T follicular helper cell (primary cell): ENCODE results near the gene BCAS1.

Source experiments
- DNase-seq: peaks from one replicate; pipeline ENCODE4 v3.0.0-alpha.2; 2020; ENCODE audit warnings: low read depth

BCAS1 gene

GRCh38 chr20:54076259-54076658, 5.9 kb upstream of the BCAS1 start:
- no peak for DNase-seq

- no peak for DNase-seq
Measured at GRCh38 chr20:54075322-54075721, 4.9 kb upstream of the BCAS1 start.

- DNase-seq: no peak
Measured at GRCh38 chr20:54074511-54074910, 4.1 kb upstream of the BCAS1 start.

- DNase-seq: no peak
Measured at GRCh38 chr20:54073288-54073687, 2.9 kb upstream of the BCAS1 start.

- DNase-seq: no peak
Measured at GRCh38 chr20:54069501-54069971, 858 bp downstream of the BCAS1 start.

GRCh38 chr20:54068966-54069365, 1.4 kb downstream of the BCAS1 start:
- DNase-seq: no peak

- DNase-seq: no peak
Measured at GRCh38 chr20:54068495-54068894, 1.9 kb downstream of the BCAS1 start.

GRCh38 chr20:54067606-54068174, 2.7 kb downstream of the BCAS1 start:
- DNase-seq: no peak

- no peak for DNase-seq
Measured at GRCh38 chr20:54065601-54066038, 4.8 kb downstream of the BCAS1 start.

GRCh38 chr20:54064939-54065338, 5.5 kb downstream of the BCAS1 start:
- no peak for DNase-seq

GRCh38 chr20:54063992-54064676, 6.3 kb downstream of the BCAS1 start:
- no peak for DNase-seq

GRCh38 chr20:54063580-54063979, 6.8 kb downstream of the BCAS1 start:
- DNase-seq: no peak

GRCh38 chr20:54062812-54063280, 7.5 kb downstream of the BCAS1 start:
- no peak for DNase-seq

- DNase-seq: no peak
Measured at GRCh38 chr20:54061101-54061881, 9.1 kb downstream of the BCAS1 start.

- no peak for DNase-seq
Measured at GRCh38 chr20:54059691-54060364, 10.6 kb downstream of the BCAS1 start.

GRCh38 chr20:54058420-54059139, 11.8 kb downstream of the BCAS1 start:
- DNase-seq: no peak

- DNase-seq: no peak
Measured at GRCh38 chr20:54056762-54057639, 13.4 kb downstream of the BCAS1 start.

GRCh38 chr20:54054516-54054915, 15.9 kb downstream of the BCAS1 start:
- DNase-seq: no peak

GRCh38 chr20:54051068-54051467, 19.3 kb downstream of the BCAS1 start:
- no peak for DNase-seq

GRCh38 chr20:54048891-54049545, 21.4 kb downstream of the BCAS1 start:
- DNase-seq: no peak
